Kidney (tissue), 14 donors: ENCODE measurements around the gene MYRFL. TPM values are rescaled to one million over a fixed set of nuclear protein-coding genes. Genes with fewer than 3 reads are reported as not detected.

Experiments used
- DNase-seq, 5 donors: peaks; one replicate each; pipeline ENCODE4 v3.0.0-alpha.2; 2013 to 2020
- FAIRE-seq: peaks from 2 replicates; lab custom pipeline; 2012; peaks lifted over from hg19 to GRCh38; lab: Jason Lieb, UNC
- H3K27ac ChIP-seq, 2 donors: one replicate each; pipeline ENCODE4 v1.7.0; 2013; ENCODE audit warnings: low read depth in 2 of 2, low read length in 2 of 2, inconsistent platforms in 1 of 2
- H3K27me3 ChIP-seq: one replicate; pipeline ENCODE4 v1.7.1; 2013; ENCODE audit warnings: low read length, inconsistent platforms; ENCODE audit not compliant: control insufficient read depth, insufficient read depth
- H3K36me3 ChIP-seq, 3 donors: one replicate each; pipeline versions ENCODE4 v1.7.0 to v1.7.1; 2013; ENCODE audit warnings: low read length in 3 of 3, control low read depth in 1 of 3, inconsistent platforms in 1 of 3; ENCODE audit not compliant: insufficient read depth in 3 of 3, control insufficient read depth in 2 of 3
- H3K4me1 ChIP-seq, 3 donors: one replicate each; pipeline versions ENCODE4 v1.7.0 to v1.7.1; 2013; ENCODE audit warnings: low read length in 3 of 3, inconsistent platforms in 1 of 3, low read depth in 1 of 3; ENCODE audit not compliant: control insufficient read depth in 2 of 3, insufficient read depth in 2 of 3
- H3K4me3 ChIP-seq, 3 donors: one replicate each; pipeline versions ENCODE4 v1.7.0 to v1.8.1; 2013; ENCODE audit warnings: low read length in 3 of 3, control low read depth in 1 of 3, inconsistent platforms in 1 of 3
- H3K9ac ChIP-seq, 3 donors: one replicate each; pipeline versions ENCODE4 v1.7.0 to v1.7.1; 2013; ENCODE audit warnings: low read length in 3 of 3, control low read depth in 1 of 3, inconsistent platforms in 1 of 3
- H3K9me3 ChIP-seq, 3 donors: one replicate each; pipeline versions ENCODE4 v1.7.0 to v1.7.1; 2013; ENCODE audit warnings: low read length in 3 of 3, control low read depth in 1 of 3, inconsistent platforms in 1 of 3; ENCODE audit not compliant: control insufficient read depth in 2 of 3, insufficient read depth in 1 of 3
- intact Hi-C: fragments of 100-400 bp; cut with DNase I; formaldehyde crosslinking; loops from one replicate; pipeline ENCODE4 v1.11.1; 2022
- polyA plus RNA-seq: library from polyadenylated mRNA; stranded (reverse); fragments of 350-450 nt; fragmentation: Illumina TruSeq; extraction: RNeasy Lipid Tissue Mini Kit (QIAGEN cat#74804); gene quantifications from one replicate; pipeline ENCODE4 v1.2.3, GENCODE V29; 2014; ENCODE audit warnings: low read depth, low replicate concordance; ENCODE audit not compliant: insufficient read depth
- total RNA-seq: library from RNA; stranded (reverse); fragmentation: NEBNext Ultra II Directional; extraction: Animal tissue kit (Norgen Biotek cat#: 25700); gene quantifications from one replicate; pipeline ENCODE4 v1.2.1, GENCODE V29; 2021
- TF ChIP-seq, protein P1 (sequence below): IDR thresholded peaks from 3 replicates; pipeline ENCODE4 v1.5.1; 2012; ENCODE audit warnings: mild to moderate bottlenecking, moderate library complexity, borderline replicate concordance; ENCODE audit not compliant: insufficient read depth; ENCODE audit errors: extremely low read depth
- donor health status: control.
- donor health status: control.
- donor health status: control.
- donor health status: control.
- donor health status: control.
- donor health status: DM: yes; HTN: yes; CAD: no.
- donor health status: Normal renal cell carcinoma (clear cell type).

MYRFL gene
- total and polyA plus RNA-seq, 2 donors from 2014 or later, result 0.82 to 1.6 TPM

DNA sequence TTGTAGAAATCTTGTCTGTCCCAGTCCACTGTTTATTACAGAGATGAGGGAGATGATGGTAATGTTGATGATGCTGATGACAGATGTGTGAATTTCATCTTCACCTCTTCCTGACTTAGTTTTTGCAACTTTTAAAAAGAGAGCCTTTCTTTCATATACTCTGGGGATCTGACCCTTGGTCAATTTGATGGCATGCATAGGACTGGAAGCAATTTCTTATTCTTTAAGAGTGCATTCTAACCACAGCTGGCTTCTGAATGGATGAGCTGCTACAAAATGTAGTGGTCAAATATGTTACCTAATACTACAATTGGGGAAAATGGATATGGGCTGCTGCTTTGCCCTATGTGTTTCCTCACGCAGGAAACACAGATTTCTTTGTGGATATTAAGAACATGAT lies 80.8 kb downstream of the MYRFL start:
- intact Hi-C loops, result no loop called here
- H3K4me3 ChIP-seq, result no peak overlapping the region
- DNase-seq, result no peak
- H3K9me3 ChIP-seq, result no peaks in the 10 kb centered on the region
- H3K27me3 ChIP-seq, result no peaks in the 10 kb centered on the region
- peaks cover 0 to 2% (median 0%) of the 10 kb centered on the region in 3 donors for H3K36me3 ChIP-seq
- H3K27ac ChIP-seq, result no peak overlapping the region
- H3K9ac ChIP-seq, result no peak overlapping the region
- no peak for FAIRE-seq
- peaks cover 0 to 1% (median 0%) of the 10 kb centered on the region in 3 donors for H3K4me1 ChIP-seq
- TF ChIP-seq, protein P1, sequence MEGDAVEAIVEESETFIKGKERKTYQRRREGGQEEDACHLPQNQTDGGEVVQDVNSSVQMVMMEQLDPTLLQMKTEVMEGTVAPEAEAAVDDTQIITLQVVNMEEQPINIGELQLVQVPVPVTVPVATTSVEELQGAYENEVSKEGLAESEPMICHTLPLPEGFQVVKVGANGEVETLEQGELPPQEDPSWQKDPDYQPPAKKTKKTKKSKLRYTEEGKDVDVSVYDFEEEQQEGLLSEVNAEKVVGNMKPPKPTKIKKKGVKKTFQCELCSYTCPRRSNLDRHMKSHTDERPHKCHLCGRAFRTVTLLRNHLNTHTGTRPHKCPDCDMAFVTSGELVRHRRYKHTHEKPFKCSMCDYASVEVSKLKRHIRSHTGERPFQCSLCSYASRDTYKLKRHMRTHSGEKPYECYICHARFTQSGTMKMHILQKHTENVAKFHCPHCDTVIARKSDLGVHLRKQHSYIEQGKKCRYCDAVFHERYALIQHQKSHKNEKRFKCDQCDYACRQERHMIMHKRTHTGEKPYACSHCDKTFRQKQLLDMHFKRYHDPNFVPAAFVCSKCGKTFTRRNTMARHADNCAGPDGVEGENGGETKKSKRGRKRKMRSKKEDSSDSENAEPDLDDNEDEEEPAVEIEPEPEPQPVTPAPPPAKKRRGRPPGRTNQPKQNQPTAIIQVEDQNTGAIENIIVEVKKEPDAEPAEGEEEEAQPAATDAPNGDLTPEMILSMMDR, result no peak

DNA sequence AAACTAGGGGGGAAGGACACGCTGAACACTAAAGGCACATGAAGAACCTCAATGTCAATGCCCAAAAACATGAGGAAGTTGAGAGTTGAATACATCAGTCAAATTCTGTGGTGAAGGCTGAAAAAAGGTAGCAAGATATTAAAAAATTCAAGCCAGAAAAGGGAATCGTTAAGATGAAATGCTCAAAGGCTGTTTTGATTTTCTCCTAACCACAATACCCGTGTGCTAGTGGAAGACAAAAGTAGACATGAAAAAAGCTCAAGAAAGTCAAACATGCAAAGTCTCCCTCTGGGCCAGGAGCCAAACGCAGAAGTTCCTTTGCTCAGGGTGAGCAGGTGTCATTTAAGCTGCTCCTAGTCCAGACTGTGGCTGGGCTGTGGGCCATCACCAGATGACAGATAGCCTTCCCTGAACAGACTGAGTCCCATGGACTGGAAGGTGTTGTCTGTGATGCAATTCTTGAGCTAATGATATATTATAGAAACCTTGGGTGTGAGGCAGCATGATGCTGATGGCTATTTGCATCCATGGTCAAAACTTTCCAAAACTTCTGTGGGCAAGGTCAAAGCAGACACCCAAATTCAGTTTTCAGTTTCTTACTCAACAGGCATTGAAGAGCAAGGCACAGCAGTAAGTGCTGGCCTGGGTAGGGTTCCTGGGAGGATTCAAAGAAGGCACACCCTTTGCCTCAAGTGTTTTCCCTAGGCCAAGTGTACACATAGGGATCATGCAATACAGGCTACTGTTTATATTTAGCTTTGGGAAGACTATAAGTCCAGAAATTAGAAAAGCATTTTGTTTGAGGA lies 81.6 kb downstream of the MYRFL start:
- FAIRE-seq (no peak), DNase-seq (no peak)
- Histone ChIP-seq H3K9ac (no peak overlapping the region), H3K4me3 (no peak overlapping the region), H3K27ac (no peak overlapping the region), H3K4me1 (no peaks in the 10 kb centered on the region), H3K36me3 (peaks cover 0 to 2% (median 0%) of the 10 kb centered on the region in 3 donors), H3K27me3 (no peaks in the 10 kb centered on the region), H3K9me3 (no peaks in the 10 kb centered on the region)
- TF ChIP-seq, protein P1, result no peak
- intact Hi-C loops, result no loop called here

DNA sequence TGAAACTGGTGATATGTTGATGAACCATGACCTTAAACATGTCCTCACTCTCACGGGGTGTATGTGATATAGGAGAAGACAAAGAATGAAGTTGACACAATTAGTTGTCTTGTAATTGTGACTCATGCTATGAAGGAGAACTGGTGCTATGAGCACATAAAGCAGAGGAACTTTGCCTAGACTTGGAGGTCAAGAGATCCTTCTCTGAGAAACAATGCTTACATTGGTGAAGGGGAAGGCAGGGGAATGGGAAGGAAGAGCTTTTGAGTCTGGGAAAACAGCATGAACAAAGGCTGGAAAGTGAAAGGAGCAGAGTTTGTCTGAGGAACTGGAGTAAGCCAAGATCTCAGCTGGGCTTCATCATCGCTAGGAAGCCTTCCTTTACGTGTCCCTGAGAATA lies 83.2 kb downstream of the MYRFL start:
- intact Hi-C loops, result no loop called here
- FAIRE-seq, result no peak
- DNase-seq, result no peak
- H3K4me1 ChIP-seq, result no peaks in the 10 kb centered on the region
- TF ChIP-seq, protein P1, result no peak
- no peak overlapping the region for H3K27ac ChIP-seq
- H3K27me3 ChIP-seq, result no peaks in the 10 kb centered on the region
- H3K9me3 ChIP-seq, result no peaks in the 10 kb centered on the region
- H3K36me3 ChIP-seq, result peaks cover 0 to 2% (median 0%) of the 10 kb centered on the region in 3 donors
- H3K9ac ChIP-seq, result no peak overlapping the region
- H3K4me3 ChIP-seq, result no peak overlapping the region

DNA sequence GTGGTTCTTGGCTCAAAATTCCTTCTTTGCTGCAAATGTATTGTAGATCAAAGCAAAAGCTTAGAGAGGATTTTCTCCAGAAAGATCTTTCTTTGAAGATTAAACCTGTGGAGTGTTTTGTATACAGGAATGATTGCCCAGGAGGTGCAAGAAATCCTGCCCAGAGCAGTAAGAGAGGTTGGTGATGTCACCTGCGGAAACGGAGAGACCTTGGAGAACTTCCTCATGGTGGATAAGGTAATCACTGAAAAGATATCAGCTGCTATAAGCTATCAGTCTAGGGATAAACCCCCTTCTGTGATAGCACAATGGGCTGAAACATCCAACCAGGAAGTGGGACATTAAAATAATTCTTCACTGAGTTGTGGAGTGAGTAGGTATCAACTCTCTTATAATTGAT lies 85.7 kb downstream of the MYRFL start:
- Histone ChIP-seq H3K27ac (no peak overlapping the region), H3K27me3 (no peaks in the 10 kb centered on the region), H3K4me3 (no peak overlapping the region), H3K9me3 (no peaks in the 10 kb centered on the region), H3K4me1 (no peaks in the 10 kb centered on the region), H3K36me3 (no peaks in the 10 kb centered on the region), H3K9ac (no peak overlapping the region)
- intact Hi-C loops, result no loop called here
- FAIRE-seq, result no peak
- TF ChIP-seq, protein P1, result no peak
- no peak for DNase-seq
